ENCODE data around the gene OTOP1. TPM values are rescaled to one million over a fixed set of nuclear protein-coding genes. Genes with fewer than 3 reads are reported as not detected.
"Not testable (repeated sequence)": the region's sequence is repeated elsewhere in the genome, so short reads cannot be mapped to it uniquely, and the experiment has no call there.

OTOP1 gene
- polyA plus RNA-seq, 3 donors = not detected

- DNase-seq (ENCODE audit: extremely low read depth in 1 of 11, low read depth in 9 of 11, low spot score in 4 of 11) = peak in 1 of 11 donors; percentile 11
These were observed 58.5 kb downstream of the OTOP1 start for GRCh38 chr4:4167981-4168780.

- DNase-seq (ENCODE audit: extremely low read depth in 1 of 11, low read depth in 9 of 11, low spot score in 4 of 11) = not testable (repeated sequence)
These were observed 59.7 kb downstream of the OTOP1 start for GRCh38 chr4:4166986-4167385.

- not testable (repeated sequence) for DNase-seq (ENCODE audit: extremely low read depth in 1 of 11, low read depth in 9 of 11, low spot score in 4 of 11)
These were observed 60.9 kb downstream of the OTOP1 start for GRCh38 chr4:4165701-4166392.

- DNase-seq (ENCODE audit: extremely low read depth in 1 of 11, low read depth in 9 of 11, low spot score in 4 of 11) = not testable (repeated sequence)
These were observed 62.1 kb downstream of the OTOP1 start for GRCh38 chr4:4164532-4165173.

- DNase-seq (ENCODE audit: extremely low read depth in 1 of 11, low read depth in 9 of 11, low spot score in 4 of 11) = not testable (repeated sequence)
These were observed 64.5 kb downstream of the OTOP1 start for GRCh38 chr4:4162186-4162585.

GRCh38 chr4:4160956-4161665 is 65.6 kb downstream of the OTOP1 start:
- DNase-seq (ENCODE audit: extremely low read depth in 1 of 11, low read depth in 9 of 11, low spot score in 4 of 11) = not testable (repeated sequence)

GRCh38 chr4:4145622-4146021 is 81.1 kb downstream of the OTOP1 start:
- peak in 1 of 11 donors; percentile 21 for DNase-seq (ENCODE audit: extremely low read depth in 1 of 11, low read depth in 9 of 11, low spot score in 4 of 11)

- not testable (repeated sequence) for DNase-seq (ENCODE audit: extremely low read depth in 1 of 11, low read depth in 9 of 11, low spot score in 4 of 11)
These were observed 83.4 kb downstream of the OTOP1 start for GRCh38 chr4:4143376-4143775.

GRCh38 chr4:4142679-4143078 is 84.0 kb downstream of the OTOP1 start:
- DNase-seq (ENCODE audit: extremely low read depth in 1 of 11, low read depth in 9 of 11, low spot score in 4 of 11) = not testable (repeated sequence)

GRCh38 chr4:4141186-4141585 is 85.5 kb downstream of the OTOP1 start:
- DNase-seq (ENCODE audit: extremely low read depth in 1 of 11, low read depth in 9 of 11, low spot score in 4 of 11) = not testable (repeated sequence)

Other genes with a start within 250 kb of the OTOP1 start
- gene TMEM128, start 21.3 kb upstream of the OTOP1 start, polyA plus RNA-seq (ENCODE audit: insufficient read length in 3 of 3) = 10 to 100 TPM; 45.7 to 49.0 (median 47.0) TPM
- 10 to 100 TPM; 17.4 to 23.1 (median 20.1) TPM for gene LYAR, start 63.2 kb upstream of the OTOP1 start, polyA plus RNA-seq (ENCODE audit: insufficient read length in 3 of 3)
- 10 to 100 TPM in 2 of 3 donors, 1 to 10 TPM in 1; 9.0 to 10.8 (median 10.5) TPM for gene ZBTB49, start 63.3 kb upstream of the OTOP1 start, polyA plus RNA-seq (ENCODE audit: insufficient read length in 3 of 3)
- 1 to 10 TPM; 2.5 to 6.0 (median 5.4) TPM for gene NSG1, start 160.2 kb upstream of the OTOP1 start, polyA plus RNA-seq (ENCODE audit: insufficient read length in 3 of 3)

Data from renal cortex interstitium (tissue), 11 donors.